ENCODE measurements around the gene MAPK8IP3.

GRCh38 chr16:1670371-1670770 lies 35.6 kb upstream of the MAPK8IP3 start:
- TF ChIP-seq CTCF (IDR thresholded peaks at IDR 0.05; ENCODE audit: low read depth, low read length, poor library complexity, severe bottlenecking) (no peak), EZH2phosphoT487 (IDR thresholded peaks at IDR 0.05; ENCODE audit: borderline replicate concordance, low read length) (no peak)

All from DOHH2 (cell line).